Stimulated activated CD8-positive, alpha-beta memory T cell treated with anti-CD3 and anti-CD28 coated beads, Interleukin-7, amount 100 ng/mL, for 4 hours (primary cell): ENCODE data around the gene SPATA12.

Source experiments
- DNase-seq, 2 donors: peaks; one replicate each; pipeline ENCODE4 v3.0.0-alpha.2; 2020; ENCODE audit warnings: low read depth in 2 of 2

Gene SPATA12

DNA sequence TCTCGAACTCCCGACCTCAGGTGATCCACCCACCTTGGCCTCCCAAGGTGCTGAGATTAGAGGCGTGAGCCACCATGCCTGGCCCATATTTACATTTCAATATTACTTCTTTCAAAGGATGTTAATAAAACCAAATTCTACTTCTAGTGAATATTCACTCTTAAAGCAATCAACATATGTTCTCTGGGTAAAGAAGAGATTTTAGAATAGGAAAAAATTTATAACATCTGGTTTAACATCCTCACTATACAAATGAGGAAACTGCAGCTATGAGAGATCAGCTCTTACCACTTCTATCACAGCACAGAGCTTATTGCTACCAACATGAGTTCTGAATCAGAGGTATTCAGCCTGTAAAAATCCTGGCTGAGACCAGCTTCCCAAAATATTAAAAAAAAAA is 56.0 kb downstream of the SPATA12 start:
- no peak for DNase-seq

DNA sequence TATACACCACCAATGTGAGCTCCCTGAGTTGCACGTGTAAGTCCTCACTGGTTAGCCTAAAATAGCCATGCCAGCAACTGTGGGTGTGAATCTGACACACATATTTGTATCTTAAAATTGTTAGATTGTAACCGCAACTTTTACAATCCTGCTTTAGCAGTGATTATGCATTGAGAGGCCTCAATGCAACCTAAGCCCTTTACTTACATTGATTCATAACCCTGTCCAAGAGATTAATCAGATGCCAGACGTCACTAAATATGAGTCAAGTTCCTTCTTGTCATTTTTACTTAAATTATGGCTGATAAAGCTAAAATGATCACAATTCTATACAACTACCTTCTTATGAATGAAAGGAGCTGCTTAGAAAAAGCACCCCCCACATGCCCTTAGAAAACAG is 57.8 kb downstream of the SPATA12 start:
- DNase-seq: no peak

DNA sequence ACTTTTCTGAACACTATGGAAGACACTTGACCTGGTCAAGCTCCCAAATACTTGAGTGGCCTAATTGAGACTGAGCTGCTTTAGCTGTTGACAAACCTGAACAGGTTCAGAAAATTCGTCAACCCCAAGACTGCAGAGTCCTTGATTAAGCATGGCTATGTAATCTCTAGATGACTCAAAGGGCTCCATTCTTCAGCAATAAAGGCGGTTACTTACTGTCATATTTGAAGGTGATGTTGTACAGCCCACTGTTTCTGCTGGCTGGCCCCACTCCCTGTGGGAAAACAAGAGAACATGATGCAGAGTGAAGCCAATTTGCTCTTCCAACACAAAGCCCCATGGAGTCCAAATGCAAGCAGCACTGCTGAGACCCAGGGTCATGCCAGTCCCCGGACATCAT is 59.6 kb downstream of the SPATA12 start:
- no peak for DNase-seq

DNA sequence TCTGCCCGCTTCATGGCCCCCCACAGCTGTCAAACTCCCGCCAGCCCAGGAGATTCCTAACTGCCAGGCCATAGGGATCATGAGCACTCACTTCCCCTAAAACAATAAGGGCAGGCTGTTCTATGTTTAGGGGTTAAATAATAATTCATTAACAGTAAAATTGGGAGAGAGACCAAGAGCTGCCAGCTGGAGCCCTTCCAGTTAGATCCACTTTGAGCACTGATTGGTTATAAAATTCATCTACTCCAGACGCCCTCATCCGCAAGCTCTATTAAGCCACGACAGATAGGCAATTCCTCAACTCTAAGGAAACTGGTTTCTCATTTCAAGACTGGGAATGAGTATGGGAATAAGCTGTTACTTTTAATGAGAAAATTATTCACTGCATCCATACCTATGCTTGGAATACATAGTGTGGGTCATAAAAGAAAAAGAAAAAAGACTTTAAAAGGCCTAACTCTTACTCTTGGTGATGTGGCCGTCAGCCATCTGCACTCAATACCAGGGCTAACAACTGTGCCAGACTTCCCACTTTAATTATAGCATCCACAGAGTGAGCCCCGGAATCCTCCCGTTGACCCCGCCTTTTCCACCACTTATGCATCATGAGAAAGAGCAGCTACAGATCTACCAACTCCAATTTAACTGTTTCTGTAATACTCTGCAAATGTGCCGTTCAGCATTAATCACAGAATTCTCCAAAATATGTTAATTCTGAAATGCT is 60.1 kb downstream of the SPATA12 start:
- DNase-seq: no peak
